SU-DHL-6 (cell line): ENCODE results near the gene PTPRA.

Source experiments
- H2AFZ ChIP-seq: fragments of 200-600 bp; sonication (generic); 2 replicates; pipeline ENCODE4 v1.6.1; 2014; ENCODE audit warnings: low read depth, mild to moderate bottlenecking, moderate library complexity, mixed read lengths, antibody characterized with exemption, low read length; ENCODE audit not compliant: severe bottlenecking
- H3F3A ChIP-seq: fragments of 200-600 bp; shearing (Covaris generic); 2 replicates; pipeline ENCODE4 v1.6.0; 2016; ENCODE audit warnings: antibody characterized with exemption, mild to moderate bottlenecking; ENCODE audit not compliant: insufficient read depth
- H3K27ac ChIP-seq: fragments of 200-600 bp; sonication (generic); 2 replicates; pipeline ENCODE4 v1.5.1; 2016; ENCODE audit warnings: low read depth, mild to moderate bottlenecking, low read length, moderate library complexity, mixed read lengths
- H3K27me3 ChIP-seq: fragments of 200-600 bp; sonication (generic), shearing (Covaris generic); 2 replicates; pipeline ENCODE4 v1.6.0; 2014; ENCODE audit warnings: mild to moderate bottlenecking, low read length
- H3K36me3 ChIP-seq: fragments of 200-600 bp; sonication (generic); 2 replicates; pipeline ENCODE4 v1.6.1; 2014; ENCODE audit warnings: mild to moderate bottlenecking, low read length, mixed read lengths
- H3K4me2 ChIP-seq: fragments of 300-600, 200-600 bp; shearing (Covaris generic), sonication (generic); 2 replicates; pipeline ENCODE4 v1.6.0; 2014; ENCODE audit warnings: low read length, low read depth, mild to moderate bottlenecking; ENCODE audit not compliant: poor library complexity, severe bottlenecking
- H3K4me3 ChIP-seq: fragments of 200-600 bp; sonication (generic); 2 replicates; pipeline ENCODE4 v1.5.1; 2014; ENCODE audit warnings: antibody characterized with exemption, low read length, mild to moderate bottlenecking, mixed read lengths; ENCODE audit not compliant: insufficient read depth, poor library complexity, severe bottlenecking
- H3K79me2 ChIP-seq: fragments of 200-600 bp; sonication (generic); 2 replicates; pipeline ENCODE4 v1.6.1; 2014; ENCODE audit warnings: mild to moderate bottlenecking, low read length, moderate library complexity; ENCODE audit not compliant: insufficient read depth
- H3K9ac ChIP-seq: fragments of 200-600 bp; sonication (generic); 2 replicates; pipeline ENCODE4 v1.7.0; 2014; ENCODE audit warnings: mild to moderate bottlenecking, low read length
- H3K9me2 ChIP-seq: fragments of 200-600 bp; sonication (generic); replicated peaks from 2 replicates; pipeline ENCODE4 v1.6.1; 2014; ENCODE audit warnings: low read length; ENCODE audit not compliant: insufficient read depth
- H3K9me3 ChIP-seq: fragments of 200-600 bp; sonication (generic); 2 replicates; pipeline ENCODE4 v1.6.1; 2014; ENCODE audit warnings: low read length, mixed read lengths; ENCODE audit not compliant: insufficient read depth
- H4K20me1 ChIP-seq: fragments of 200-600 bp; sonication (generic); 2 replicates; pipeline ENCODE4 v1.6.1; 2014; ENCODE audit warnings: low read depth, mild to moderate bottlenecking, antibody characterized with exemption, low read length, moderate library complexity, mixed read lengths
- CTCF ChIP-seq: fragments of 200-600 bp; sonication (generic); IDR thresholded peaks from one replicate; pipeline ENCODE4 v1.5.1; 2017; ENCODE audit warnings: antibody characterized with exemption, mild to moderate bottlenecking, low read length, moderate library complexity; ENCODE audit not compliant: insufficient read depth, poor library complexity, severe bottlenecking
- EZH2phosphoT487 ChIP-seq: fragments of 200-600 bp; sonication (generic), shearing (Covaris generic); conservative IDR thresholded peaks from 2 replicates; pipeline ENCODE4 v1.6.1; 2018; ENCODE audit warnings: mild to moderate bottlenecking, antibody characterized with exemption, low read length, moderate library complexity, mixed read lengths

The PTPRA gene

GRCh38 chr20:2911200-2911599, 37.9 kb downstream of the PTPRA start:
- Histone ChIP-seq H3K27ac (no peak overlapping the region), H3K9me3 (no peaks in the 10 kb centered on the region), H3K9ac (no peak overlapping the region), H3K27me3 (no peaks in the 10 kb centered on the region), H3K36me3 (peaks cover 2% of the 10 kb centered on the region; the same call in 1 of the 2 replicates), H3K79me2 (peaks cover 28% of the 10 kb centered on the region), H3K4me3 (no peak overlapping the region), H3F3A (peaks cover 3% of the 10 kb centered on the region; the same call in 1 of the 2 replicates), H3K4me2 (no peak overlapping the region), H4K20me1 (no peaks in the 10 kb centered on the region), H3K9me2 (no peaks in the 10 kb centered on the region), H2AFZ (no peak overlapping the region)
- TF ChIP-seq CTCF (no peak), EZH2phosphoT487 (no peak)

- TF ChIP-seq CTCF (no peak), EZH2phosphoT487 (no peak)
- Histone ChIP-seq H3K9ac (no peak overlapping the region), H3K4me2 (no peak overlapping the region), H3K27ac (no peak overlapping the region), H3K9me2 (no peaks in the 10 kb centered on the region), H2AFZ (no peak overlapping the region), H4K20me1 (no peaks in the 10 kb centered on the region; the same call in 1 of the 2 replicates), H3K79me2 (peaks cover 21% of the 10 kb centered on the region), H3F3A (no peaks in the 10 kb centered on the region), H3K27me3 (no peaks in the 10 kb centered on the region), H3K36me3 (peaks cover 2% of the 10 kb centered on the region; the same call in 1 of the 2 replicates), H3K4me3 (no peak overlapping the region), H3K9me3 (no peaks in the 10 kb centered on the region)
Measured at GRCh38 chr20:2914160-2914559, 40.9 kb downstream of the PTPRA start.

GRCh38 chr20:2917266-2917665, 44.0 kb downstream of the PTPRA start:
- TF ChIP-seq CTCF = no peak
- TF ChIP-seq EZH2phosphoT487 = no peak
- H3K9me2 ChIP-seq = no peaks in the 10 kb centered on the region
- peaks cover 47% of the 10 kb centered on the region for H3K79me2 ChIP-seq
- no peak overlapping the region for H3K9ac ChIP-seq
- no peak overlapping the region for H2AFZ ChIP-seq
- H3F3A ChIP-seq = peaks cover 2% of the 10 kb centered on the region; the same call in 1 of the 2 replicates
- H3K9me3 ChIP-seq = no peaks in the 10 kb centered on the region
- H3K27me3 ChIP-seq = no peaks in the 10 kb centered on the region
- no peak overlapping the region for H3K27ac ChIP-seq
- H3K4me3 ChIP-seq = no peak overlapping the region
- no peaks in the 10 kb centered on the region; the same call in 1 of the 2 replicates for H4K20me1 ChIP-seq
- H3K36me3 ChIP-seq = no peaks in the 10 kb centered on the region
- no peak overlapping the region for H3K4me2 ChIP-seq
